HepG2 (cell line): ENCODE measurements around the gene TLE7. TPM values are rescaled to one million over a fixed set of nuclear protein-coding genes. Genes with fewer than 3 reads are reported as not detected.

ENCODE experiments used
- FLYWCH1 ChIP-seq: sonication (generic); formaldehyde crosslinking; IDR thresholded peaks from 2 replicates; pipeline ENCODE4 v1.8.1; 2023; ENCODE audit warnings: mild to moderate bottlenecking, missing genetic modification reagents
- GLI4 ChIP-seq: sonication (generic); formaldehyde crosslinking; IDR thresholded peaks from 2 replicates; pipeline ENCODE4 v1.5.1; 2020; ENCODE audit warnings: missing genetic modification reagents, mild to moderate bottlenecking, moderate library complexity, borderline replicate concordance
- HDAC2 ChIP-seq: sonication (generic); formaldehyde crosslinking; IDR thresholded peaks from 2 replicates; pipeline ENCODE4 v1.4.0; 2020; ENCODE audit warnings: missing genetic modification reagents
- HIVEP1 ChIP-seq: sonication (generic); formaldehyde crosslinking; IDR thresholded peaks from 2 replicates; pipeline ENCODE4 v1.4.0; 2020; ENCODE audit warnings: mild to moderate bottlenecking, missing genetic modification reagents
- KLF16 ChIP-seq, 2 experiments: sonication (generic) in 1 of 2; formaldehyde crosslinking in 1 of 2; IDR thresholded peaks; 2 replicates each; pipeline versions ENCODE4 v1.6.1 to v1.8.0; 2016 to 2023; ENCODE audit warnings: missing genetic modification reagents in 2 of 2, missing compliant biosample characterization in 1 of 2
- MBD4 ChIP-seq: IDR thresholded peaks from 2 replicates; pipeline ENCODE4 v1.6.1; 2012; ENCODE audit warnings: low read length, inconsistent platforms, borderline replicate concordance
- NR2F6 ChIP-seq, 2 experiments: IDR thresholded peaks; 2 replicates each; pipeline ENCODE4 v1.6.1; 2016; ENCODE audit warnings: antibody characterized with exemption in 1 of 2, mild to moderate bottlenecking in 1 of 2
- PITX1 ChIP-seq: sonication (generic); formaldehyde crosslinking; IDR thresholded peaks from 2 replicates; pipeline ENCODE4 v1.5.1; 2020; ENCODE audit warnings: mild to moderate bottlenecking, missing genetic modification reagents
- SOX6 ChIP-seq, 2 experiments: fragments of 450-650 bp in 1 of 2; sonication (generic) in 1 of 2; formaldehyde crosslinking in 1 of 2; IDR thresholded peaks; 2 replicates each; pipeline versions ENCODE4 v1.4.0 to v1.6.1; 2017 to 2020; ENCODE audit warnings: antibody characterized with exemption in 1 of 2, mild to moderate bottlenecking in 1 of 2, missing genetic modification reagents in 1 of 2
- SRF ChIP-seq: IDR thresholded peaks from 2 replicates; pipeline ENCODE4 v1.6.1; 2011; ENCODE audit warnings: mild to moderate bottlenecking, low read depth, low read length, moderate library complexity
- STAT5B ChIP-seq: sonication (generic); formaldehyde crosslinking; IDR thresholded peaks from 2 replicates; pipeline ENCODE4 v1.4.0; 2020; ENCODE audit warnings: missing genetic modification reagents
- TEAD3 ChIP-seq: optimal IDR thresholded peaks from 2 replicates; pipeline ENCODE3; 2016; ENCODE audit warnings: borderline replicate concordance
- ZFX ChIP-seq: sonication (generic); formaldehyde crosslinking; IDR thresholded peaks from 2 replicates; pipeline ENCODE4 v1.4.0; 2020; ENCODE audit warnings: mild to moderate bottlenecking, low read depth, missing genetic modification reagents, moderate library complexity
- ZNF136 ChIP-seq: sonication (generic); formaldehyde crosslinking; IDR thresholded peaks from 2 replicates; pipeline ENCODE4 v1.8.1; 2022; ENCODE audit warnings: low read depth, mild to moderate bottlenecking, moderate library complexity, missing genetic modification reagents
- ZNF331 ChIP-seq: sonication (generic); formaldehyde crosslinking; IDR thresholded peaks from 2 replicates; pipeline ENCODE4 v1.4.0; 2020; ENCODE audit warnings: missing genetic modification reagents
- ZNF607 ChIP-seq: sonication (generic); formaldehyde crosslinking; IDR thresholded peaks from 2 replicates; pipeline ENCODE4 v1.5.1; 2020; ENCODE audit warnings: missing genetic modification reagents, mild to moderate bottlenecking, borderline replicate concordance
- ZNF614 ChIP-seq: IDR thresholded peaks from 2 replicates; pipeline ENCODE4 v1.6.1; 2018; ENCODE audit warnings: missing biosample characterization, missing genetic modification reagents, inconsistent platforms, borderline replicate concordance
- polyA plus RNA-seq, 8 experiments: library from polyadenylated mRNA; depleted of rRNA in 3 of 8; stranded (reverse) in 7 of 8; unstranded in 1 of 8; fragments of >200 nt; fragmentation: Illumina TruSeq in 4 of 8; extraction: Trizol in 4 of 8; gene quantifications; 2 replicates each; pipeline versions ENCODE4 v1.2.1 to v1.2.3, GENCODE V29; 2011 to 2016; ENCODE audit warnings: low read depth in 4 of 8, missing spikeins in 1 of 8, mixed read lengths in 1 of 8; ENCODE audit not compliant: insufficient read depth in 1 of 8
- total RNA-seq, 5 experiments: library from RNA; depleted of rRNA; stranded (reverse); fragments of >200 nt; fragmentation: Illumina TruSeq; extraction: Trizol; gene quantifications; 2 replicates each; pipeline ENCODE4 v1.2.3, GENCODE V29; 2016; ENCODE audit warnings: low read depth in 1 of 5
- TF ChIP-seq, protein P1 (sequence below): sonication (generic); formaldehyde crosslinking; IDR thresholded peaks from 2 replicates; pipeline ENCODE4 v1.4.0; 2020; ENCODE audit warnings: missing genetic modification reagents
- TF ChIP-seq, protein P2 (sequence below): sonication (generic); formaldehyde crosslinking; IDR thresholded peaks from 2 replicates; pipeline ENCODE4 v1.5.0; 2020; ENCODE audit warnings: mild to moderate bottlenecking, missing genetic modification reagents, borderline replicate concordance
- TF ChIP-seq, protein P3 (sequence below): IDR thresholded peaks from 2 replicates; pipeline ENCODE4 v1.6.1; 2016; ENCODE audit warnings: low read depth, borderline replicate concordance
- TF ChIP-seq, protein P4 (sequence below): IDR thresholded peaks from 2 replicates; pipeline ENCODE4 v1.6.1; 2016; ENCODE audit warnings: mild to moderate bottlenecking

The TLE7 gene
- total and polyA plus RNA-seq, 2 of the 13 experiments (the other 11 are each of a cell fraction or from before 2014, with no cell fraction given) = not detected

DNA sequence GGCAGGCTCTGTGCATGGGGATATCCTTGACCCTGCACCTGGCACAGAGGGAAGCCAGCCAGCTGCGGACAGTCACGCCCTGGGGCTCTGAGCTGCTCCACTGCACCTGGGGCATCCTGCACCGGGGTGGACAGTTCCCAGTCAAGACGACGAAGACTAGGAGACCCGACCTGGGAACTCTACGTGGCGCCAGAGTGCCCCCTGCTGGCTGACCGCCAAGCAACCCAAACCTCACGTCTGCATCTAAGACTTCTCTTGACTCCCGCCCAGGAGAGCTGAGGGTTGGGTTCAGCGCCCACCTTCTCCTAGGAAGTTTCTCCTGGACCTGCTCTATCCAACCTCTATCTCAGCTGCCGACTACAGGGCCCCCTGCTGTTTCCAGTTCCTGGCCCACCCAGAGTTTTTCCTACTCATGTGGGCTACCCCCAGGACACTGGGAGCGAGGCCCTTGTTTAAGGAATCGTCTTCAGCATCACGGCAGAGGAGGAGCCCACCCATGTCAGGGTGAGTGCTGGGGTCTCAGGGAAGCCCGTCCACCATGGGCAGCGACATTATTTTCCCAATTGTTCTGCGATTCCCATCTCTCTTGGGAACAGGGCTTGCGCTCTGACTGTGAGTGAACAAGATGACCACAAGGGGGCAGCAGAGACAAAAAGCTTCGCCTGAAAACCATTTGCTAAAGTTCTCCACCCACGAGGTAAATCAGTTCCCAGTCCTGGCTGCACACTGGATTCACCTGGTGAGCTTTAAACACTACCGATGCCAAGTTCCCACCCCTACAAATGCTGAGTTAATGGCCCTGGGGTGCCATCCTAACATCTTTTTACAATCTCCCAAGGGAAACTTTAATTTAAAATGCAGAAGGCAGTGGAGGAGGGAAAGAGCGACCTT is 29.3 kb downstream of the TLE7 start (continued):
- TF ChIP-seq, protein P1, sequence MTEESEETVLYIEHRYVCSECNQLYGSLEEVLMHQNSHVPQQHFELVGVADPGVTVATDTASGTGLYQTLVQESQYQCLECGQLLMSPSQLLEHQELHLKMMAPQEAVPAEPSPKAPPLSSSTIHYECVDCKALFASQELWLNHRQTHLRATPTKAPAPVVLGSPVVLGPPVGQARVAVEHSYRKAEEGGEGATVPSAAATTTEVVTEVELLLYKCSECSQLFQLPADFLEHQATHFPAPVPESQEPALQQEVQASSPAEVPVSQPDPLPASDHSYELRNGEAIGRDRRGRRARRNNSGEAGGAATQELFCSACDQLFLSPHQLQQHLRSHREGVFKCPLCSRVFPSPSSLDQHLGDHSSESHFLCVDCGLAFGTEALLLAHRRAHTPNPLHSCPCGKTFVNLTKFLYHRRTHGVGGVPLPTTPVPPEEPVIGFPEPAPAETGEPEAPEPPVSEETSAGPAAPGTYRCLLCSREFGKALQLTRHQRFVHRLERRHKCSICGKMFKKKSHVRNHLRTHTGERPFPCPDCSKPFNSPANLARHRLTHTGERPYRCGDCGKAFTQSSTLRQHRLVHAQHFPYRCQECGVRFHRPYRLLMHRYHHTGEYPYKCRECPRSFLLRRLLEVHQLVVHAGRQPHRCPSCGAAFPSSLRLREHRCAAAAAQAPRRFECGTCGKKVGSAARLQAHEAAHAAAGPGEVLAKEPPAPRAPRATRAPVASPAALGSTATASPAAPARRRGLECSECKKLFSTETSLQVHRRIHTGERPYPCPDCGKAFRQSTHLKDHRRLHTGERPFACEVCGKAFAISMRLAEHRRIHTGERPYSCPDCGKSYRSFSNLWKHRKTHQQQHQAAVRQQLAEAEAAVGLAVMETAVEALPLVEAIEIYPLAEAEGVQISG (CRISPR knock-in tag) = peak; percentile 31; the same call in 1 of the 2 replicates
- TF ChIP-seq, protein P2, sequence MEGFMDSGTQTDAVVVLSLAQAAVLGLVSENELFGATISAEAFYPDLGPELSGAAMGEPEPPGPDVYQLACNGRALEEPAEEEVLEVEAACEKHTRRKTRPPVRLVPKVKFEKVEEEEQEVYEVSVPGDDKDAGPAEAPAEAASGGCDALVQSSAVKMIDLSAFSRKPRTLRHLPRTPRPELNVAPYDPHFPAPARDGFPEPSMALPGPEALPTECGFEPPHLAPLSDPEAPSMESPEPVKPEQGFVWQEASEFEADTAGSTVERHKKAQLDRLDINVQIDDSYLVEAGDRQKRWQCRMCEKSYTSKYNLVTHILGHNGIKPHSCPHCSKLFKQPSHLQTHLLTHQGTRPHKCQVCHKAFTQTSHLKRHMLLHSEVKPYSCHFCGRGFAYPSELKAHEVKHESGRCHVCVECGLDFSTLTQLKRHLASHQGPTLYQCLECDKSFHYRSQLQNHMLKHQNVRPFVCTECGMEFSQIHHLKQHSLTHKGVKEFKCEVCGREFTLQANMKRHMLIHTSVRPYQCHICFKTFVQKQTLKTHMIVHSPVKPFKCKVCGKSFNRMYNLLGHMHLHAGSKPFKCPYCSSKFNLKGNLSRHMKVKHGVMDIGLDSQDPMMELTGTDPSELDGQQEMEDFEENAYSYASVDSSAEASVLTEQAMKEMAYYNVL (CRISPR knock-in tag) = peak; percentile 14; the same call in 1 of the 2 replicates
- TF ChIP-seq MBD4 (no peak), ZNF614 (CRISPR knock-in tag) (0 out of 2 replicates have a peak, but pooled peaks have one; percentile 32), SOX6 (IDR thresholded peaks at IDR 0.05) (no peak), SOX6 (CRISPR knock-in tag; IDR thresholded peaks at IDR 0.05) (peak; percentile 28; the same call in 1 of the 2 replicates), ZNF607 (CRISPR knock-in tag) (no peak), STAT5B (CRISPR knock-in tag) (no peak), ZNF136 (CRISPR knock-in tag) (peak; percentile 43; the same call in 1 of the 2 replicates), ZFX (peak; percentile 14; the same call in 1 of the 2 replicates), FLYWCH1 (0 out of 2 replicates have a peak, but pooled peaks have one; percentile 40), GLI4 (CRISPR knock-in tag) (peak; percentile 67; the same call in 1 of the 2 replicates), HIVEP1 (0 out of 2 replicates have a peak, but pooled peaks have one; percentile 25), SRF (no peak), ZNF331 (CRISPR knock-in tag) (peak; percentile 60; the same call in 1 of the 2 replicates), NR2F6 (IDR thresholded peaks at IDR 0.05) (no peak), NR2F6 (CRISPR knock-in tag; IDR thresholded peaks at IDR 0.05) (0 out of 2 replicates have a peak, but pooled peaks have one; percentile 23), HDAC2 (CRISPR knock-in tag) (0 out of 2 replicates have a peak, but pooled peaks have one; percentile 16), KLF16 (CRISPR knock-in tag; IDR thresholded peaks at IDR 0.05) (0 out of 4 replicates have a peak, but pooled peaks of 1 of the 2 experiments have one; percentile 28), PITX1 (CRISPR knock-in tag) (peak; percentile 50; the same call in 1 of the 2 replicates), TEAD3 (CRISPR knock-in tag) (peak; percentile 26)
- TF ChIP-seq, protein P3, sequence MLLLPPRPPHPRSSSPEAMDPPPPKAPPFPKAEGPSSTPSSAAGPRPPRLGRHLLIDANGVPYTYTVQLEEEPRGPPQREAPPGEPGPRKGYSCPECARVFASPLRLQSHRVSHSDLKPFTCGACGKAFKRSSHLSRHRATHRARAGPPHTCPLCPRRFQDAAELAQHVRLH (CRISPR knock-in tag) = 0 out of 2 replicates have a peak, but pooled peaks have one; percentile 51
- TF ChIP-seq, protein P4, sequence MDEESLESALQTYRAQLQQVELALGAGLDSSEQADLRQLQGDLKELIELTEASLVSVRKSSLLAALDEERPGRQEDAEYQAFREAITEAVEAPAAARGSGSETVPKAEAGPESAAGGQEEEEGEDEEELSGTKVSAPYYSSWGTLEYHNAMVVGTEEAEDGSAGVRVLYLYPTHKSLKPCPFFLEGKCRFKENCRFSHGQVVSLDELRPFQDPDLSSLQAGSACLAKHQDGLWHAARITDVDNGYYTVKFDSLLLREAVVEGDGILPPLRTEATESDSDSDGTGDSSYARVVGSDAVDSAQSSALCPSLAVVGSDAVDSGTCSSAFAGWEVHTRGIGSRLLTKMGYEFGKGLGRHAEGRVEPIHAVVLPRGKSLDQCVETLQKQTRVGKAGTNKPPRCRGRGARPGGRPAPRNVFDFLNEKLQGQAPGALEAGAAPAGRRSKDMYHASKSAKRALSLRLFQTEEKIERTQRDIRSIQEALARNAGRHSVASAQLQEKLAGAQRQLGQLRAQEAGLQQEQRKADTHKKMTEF (CRISPR knock-in tag) = 0 out of 2 replicates have a peak, but pooled peaks have one; percentile 43
